IPS-18a (cell line): ENCODE data around the gene FOXB1.

Experiments
- H3K27ac ChIP-seq: one replicate; pipeline ENCODE4 v1.5.1; 2013; ENCODE audit warnings: low read length
- H3K27me3 ChIP-seq: one replicate; pipeline ENCODE4 v1.6.1; 2013; ENCODE audit warnings: mild to moderate bottlenecking, low read length; ENCODE audit not compliant: control insufficient read depth, insufficient read depth
- H3K36me3 ChIP-seq: one replicate; pipeline ENCODE4 v1.6.1; 2013; ENCODE audit warnings: low read depth, low read length; ENCODE audit not compliant: control insufficient read depth
- H3K4me1 ChIP-seq: one replicate; pipeline ENCODE4 v1.6.1; 2013; ENCODE audit warnings: low read depth, low read length; ENCODE audit not compliant: control insufficient read depth
- H3K4me3 ChIP-seq: one replicate; pipeline ENCODE4 v1.5.1; 2013; ENCODE audit warnings: low read length
- H3K9ac ChIP-seq: one replicate; pipeline ENCODE4 v1.6.1; 2013; ENCODE audit warnings: mild to moderate bottlenecking, low read length, moderate library complexity
- H3K9me3 ChIP-seq: one replicate; pipeline ENCODE4 v1.6.1; 2013; ENCODE audit warnings: low read depth, low read length; ENCODE audit not compliant: control insufficient read depth

Gene FOXB1

GRCh38 chr15:59993041-59993750 is 10.9 kb upstream of the FOXB1 start:
- Histone ChIP-seq H3K27me3 (peaks cover 45% of the 10 kb centered on the region), H3K4me1 (peaks cover 33% of the 10 kb centered on the region), H3K9ac (no peak overlapping the region), H3K9me3 (no peaks in the 10 kb centered on the region), H3K4me3 (peak overlapping the region; percentile 88), H3K36me3 (no peaks in the 10 kb centered on the region), H3K27ac (no peak overlapping the region)

GRCh38 chr15:59993950-59994401 is 10.1 kb upstream of the FOXB1 start:
- no peak overlapping the region for H3K27ac ChIP-seq
- H3K27me3 ChIP-seq = peaks cover 52% of the 10 kb centered on the region
- H3K4me1 ChIP-seq = peaks cover 41% of the 10 kb centered on the region
- no peak overlapping the region for H3K9ac ChIP-seq
- H3K36me3 ChIP-seq = no peaks in the 10 kb centered on the region
- no peaks in the 10 kb centered on the region for H3K9me3 ChIP-seq
- peak overlapping the region; percentile 88 for H3K4me3 ChIP-seq

- no peak overlapping the region for H3K27ac ChIP-seq
- H3K4me3 ChIP-seq = peak overlapping the region; percentile 88
- H3K4me1 ChIP-seq = peaks cover 46% of the 10 kb centered on the region
- peak overlapping the region; percentile 39 for H3K9ac ChIP-seq
- H3K9me3 ChIP-seq = no peaks in the 10 kb centered on the region
- peaks cover 56% of the 10 kb centered on the region for H3K27me3 ChIP-seq
- no peaks in the 10 kb centered on the region for H3K36me3 ChIP-seq
Observed at GRCh38 chr15:59994526-59994887, 9.6 kb upstream of the FOXB1 start.

GRCh38 chr15:59994888-59995557 is 9.1 kb upstream of the FOXB1 start:
- no peaks in the 10 kb centered on the region for H3K9me3 ChIP-seq
- H3K4me1 ChIP-seq = peaks cover 49% of the 10 kb centered on the region
- H3K36me3 ChIP-seq = no peaks in the 10 kb centered on the region
- H3K4me3 ChIP-seq = peak overlapping the region; percentile 88
- H3K9ac ChIP-seq = peak overlapping the region; percentile 39
- H3K27ac ChIP-seq = no peak overlapping the region
- peaks cover 62% of the 10 kb centered on the region for H3K27me3 ChIP-seq

GRCh38 chr15:59995568-59996297 is 8.4 kb upstream of the FOXB1 start:
- Histone ChIP-seq H3K27me3 (peaks cover 69% of the 10 kb centered on the region), H3K9ac (peak overlapping the region; percentile 39), H3K9me3 (no peaks in the 10 kb centered on the region), H3K4me3 (peak overlapping the region; percentile 88), H3K36me3 (no peaks in the 10 kb centered on the region), H3K4me1 (peaks cover 52% of the 10 kb centered on the region), H3K27ac (no peak overlapping the region)

GRCh38 chr15:59996298-59997041 is 7.6 kb upstream of the FOXB1 start:
- Histone ChIP-seq H3K9ac (peak overlapping the region; percentile 42), H3K4me3 (peak overlapping the region; percentile 88), H3K36me3 (no peaks in the 10 kb centered on the region), H3K9me3 (no peaks in the 10 kb centered on the region), H3K27me3 (peaks cover 76% of the 10 kb centered on the region), H3K4me1 (peaks cover 56% of the 10 kb centered on the region), H3K27ac (no peak overlapping the region)

GRCh38 chr15:59997070-59997701 is 6.9 kb upstream of the FOXB1 start:
- peak overlapping the region; percentile 55 for H3K27ac ChIP-seq
- H3K4me1 ChIP-seq = peaks cover 62% of the 10 kb centered on the region
- peak overlapping the region; percentile 60 for H3K9ac ChIP-seq
- peaks cover 82% of the 10 kb centered on the region for H3K27me3 ChIP-seq
- peak overlapping the region; percentile 88 for H3K4me3 ChIP-seq
- H3K36me3 ChIP-seq = no peaks in the 10 kb centered on the region
- no peaks in the 10 kb centered on the region for H3K9me3 ChIP-seq

- Histone ChIP-seq H3K36me3 (no peaks in the 10 kb centered on the region), H3K27ac (peak overlapping the region; percentile 16), H3K4me1 (peaks cover 61% of the 10 kb centered on the region), H3K4me3 (peak overlapping the region; percentile 88), H3K9me3 (no peaks in the 10 kb centered on the region), H3K9ac (peak overlapping the region; percentile 60), H3K27me3 (peaks cover 82% of the 10 kb centered on the region)
Observed at GRCh38 chr15:59998305-59998949, 5.7 kb upstream of the FOXB1 start.

- Histone ChIP-seq H3K27me3 (peaks cover 80% of the 10 kb centered on the region), H3K36me3 (no peaks in the 10 kb centered on the region), H3K4me1 (peaks cover 60% of the 10 kb centered on the region), H3K27ac (no peak overlapping the region), H3K9ac (peak overlapping the region; percentile 60), H3K4me3 (peak overlapping the region; percentile 88), H3K9me3 (no peaks in the 10 kb centered on the region)
Observed at GRCh38 chr15:59998950-59999611, 5.0 kb upstream of the FOXB1 start.

GRCh38 chr15:59999612-60000112 is 4.4 kb upstream of the FOXB1 start:
- Histone ChIP-seq H3K9me3 (no peaks in the 10 kb centered on the region), H3K4me3 (peak overlapping the region; percentile 88), H3K36me3 (no peaks in the 10 kb centered on the region), H3K27ac (peak overlapping the region; percentile 16), H3K4me1 (peaks cover 56% of the 10 kb centered on the region), H3K27me3 (peaks cover 78% of the 10 kb centered on the region), H3K9ac (peak overlapping the region; percentile 60)
